Embryonic facial prominence (tissue), 1 donor: ENCODE data around the gene GRWD1.

Source experiments
- DNase-seq: peaks from one replicate; pipeline ENCODE4 v3.0.0-alpha.2; 2016; ENCODE audit errors: extremely low spot score

The GRWD1 gene

GRCh38 chr19:48424694-48425219 is 21.0 kb upstream of the GRWD1 start:
- DNase-seq = no peak

- DNase-seq = no peak
Observed at GRCh38 chr19:48428670-48429069, 17.1 kb upstream of the GRWD1 start.

GRCh38 chr19:48433337-48433736 is 12.4 kb upstream of the GRWD1 start:
- DNase-seq = no peak

- no peak for DNase-seq
Observed at GRCh38 chr19:48436586-48436985, 9.2 kb upstream of the GRWD1 start.

- DNase-seq = no peak
Observed at GRCh38 chr19:48441360-48442050, 4.3 kb upstream of the GRWD1 start.

- DNase-seq = no peak
Observed at GRCh38 chr19:48442116-48443035, 3.4 kb upstream of the GRWD1 start.

GRCh38 chr19:48443256-48443655 is 2.5 kb upstream of the GRWD1 start:
- no peak for DNase-seq

GRCh38 chr19:48443731-48444128 is 2.1 kb upstream of the GRWD1 start:
- no peak for DNase-seq

GRCh38 chr19:48444129-48444935 is 1.5 kb upstream of the GRWD1 start:
- DNase-seq = no peak

GRCh38 chr19:48444936-48445200 is 915 bp upstream of the GRWD1 start:
- no peak for DNase-seq

GRCh38 chr19:48445256-48445605 is 552 bp upstream of the GRWD1 start:
- no peak for DNase-seq

- DNase-seq = no peak
Observed at GRCh38 chr19:48446579-48446978, 796 bp downstream of the GRWD1 start.

- no peak for DNase-seq
Observed at GRCh38 chr19:48448563-48448962, 2.8 kb downstream of the GRWD1 start.

GRCh38 chr19:48450441-48450840 is 4.7 kb downstream of the GRWD1 start:
- no peak for DNase-seq

GRCh38 chr19:48450863-48451262 is 5.1 kb downstream of the GRWD1 start:
- no peak for DNase-seq

- DNase-seq = no peak
Observed at GRCh38 chr19:48451624-48452023, 5.8 kb downstream of the GRWD1 start.

- no peak for DNase-seq
Observed at GRCh38 chr19:48452289-48453190, 6.8 kb downstream of the GRWD1 start.

GRCh38 chr19:48454150-48454730 is 8.5 kb downstream of the GRWD1 start:
- no peak for DNase-seq

GRCh38 chr19:48455171-48455907 is 9.6 kb downstream of the GRWD1 start, which contains the start of gene KCNJ14:
TSS of gene KCNJ14 (plus strand) at chr19:48455574. CDS start at chr19:48461725, 6,151 bp downstream.
- no peak for DNase-seq
